ENCODE measurements around the gene REL. TPM values are rescaled to one million over a fixed set of nuclear protein-coding genes. Genes with fewer than 3 reads are reported as not detected.

Gene REL
- total RNA-seq, 2 experiments from 2014 or later, result 49.9 to 81.1 TPM

DNA sequence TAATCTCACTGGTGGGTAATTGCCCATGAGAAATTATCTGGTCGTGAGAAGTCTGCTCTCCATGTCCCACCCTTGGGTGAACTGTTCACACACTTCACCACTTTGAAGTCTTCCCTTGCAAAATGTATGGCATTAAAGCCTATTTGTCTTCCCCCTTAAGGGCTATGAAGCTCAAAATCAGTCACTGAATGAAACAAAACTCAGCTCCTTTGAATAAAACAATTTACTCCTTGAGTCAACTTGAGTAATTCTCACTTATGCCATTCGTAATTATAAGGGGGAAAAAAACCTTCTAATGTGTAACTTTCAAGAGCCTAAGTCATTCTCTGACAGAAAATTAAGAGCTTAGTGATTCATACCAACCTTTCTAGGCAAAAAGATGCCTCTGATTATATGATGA lies 48.8 kb upstream of the REL start:
- Histone ChIP-seq H3K36me3 (ENCODE audit: insufficient read depth, low read length) (no peaks in the 10 kb centered on the region; the same call in 1 of the 2 replicates), H3K79me2 (ENCODE audit: insufficient read depth, low read depth, low read length) (no peaks in the 10 kb centered on the region), H3K4me2 (ENCODE audit: low read length) (no peak overlapping the region), H3K4me3 (ENCODE audit: low read depth, low read length, poor library complexity, severe bottlenecking) (no peak overlapping the region), H4K20me1 (ENCODE audit: insufficient read depth, low read length) (no peaks in the 10 kb centered on the region), H3K9me3 (ENCODE audit: low read length) (0 out of 2 replicates have a peak, but pooled peaks cover 1% of the 10 kb centered on the region), H3K27ac (ENCODE audit: low read depth, low read length, poor library complexity, severe bottlenecking) (no peak overlapping the region), H3K9me2 (ENCODE audit: insufficient read depth, low read length) (no peaks in the 10 kb centered on the region), H2AFZ (ENCODE audit: low read length) (no peak overlapping the region), H3K4me1 (ENCODE audit: insufficient read depth, low read length, poor library complexity, severe bottlenecking) (peaks cover 52% of the 10 kb centered on the region)
- DNase-seq (ENCODE audit: low spot score), result no peak
- TF ChIP-seq, protein P1, sequence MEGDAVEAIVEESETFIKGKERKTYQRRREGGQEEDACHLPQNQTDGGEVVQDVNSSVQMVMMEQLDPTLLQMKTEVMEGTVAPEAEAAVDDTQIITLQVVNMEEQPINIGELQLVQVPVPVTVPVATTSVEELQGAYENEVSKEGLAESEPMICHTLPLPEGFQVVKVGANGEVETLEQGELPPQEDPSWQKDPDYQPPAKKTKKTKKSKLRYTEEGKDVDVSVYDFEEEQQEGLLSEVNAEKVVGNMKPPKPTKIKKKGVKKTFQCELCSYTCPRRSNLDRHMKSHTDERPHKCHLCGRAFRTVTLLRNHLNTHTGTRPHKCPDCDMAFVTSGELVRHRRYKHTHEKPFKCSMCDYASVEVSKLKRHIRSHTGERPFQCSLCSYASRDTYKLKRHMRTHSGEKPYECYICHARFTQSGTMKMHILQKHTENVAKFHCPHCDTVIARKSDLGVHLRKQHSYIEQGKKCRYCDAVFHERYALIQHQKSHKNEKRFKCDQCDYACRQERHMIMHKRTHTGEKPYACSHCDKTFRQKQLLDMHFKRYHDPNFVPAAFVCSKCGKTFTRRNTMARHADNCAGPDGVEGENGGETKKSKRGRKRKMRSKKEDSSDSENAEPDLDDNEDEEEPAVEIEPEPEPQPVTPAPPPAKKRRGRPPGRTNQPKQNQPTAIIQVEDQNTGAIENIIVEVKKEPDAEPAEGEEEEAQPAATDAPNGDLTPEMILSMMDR (conservative IDR thresholded peaks at IDR 0.05; ENCODE audit: low read length), result no peak
- TF ChIP-seq EZH2phosphoT487 (IDR thresholded peaks at IDR 0.05; ENCODE audit: borderline replicate concordance, low read depth, low read length), result no peak
- POLR2A ChIA-PET, result interaction anchor here (1.1 to 1.2 kb wide), 3 partner anchors 9 to 136 kb away, joined by 3 to 4 read pairs (median 4); no protein-coding TSS in a partner anchor
- intact Hi-C loops (cut with micrococcal nuclease; ENCODE audit: unreplicated experiment), result no loop called here
- no TSS peak for BruUV-seq (replicated peaks)
- CTCF ChIA-PET (ENCODE audit: unreplicated experiment), result no interaction called here

DNA sequence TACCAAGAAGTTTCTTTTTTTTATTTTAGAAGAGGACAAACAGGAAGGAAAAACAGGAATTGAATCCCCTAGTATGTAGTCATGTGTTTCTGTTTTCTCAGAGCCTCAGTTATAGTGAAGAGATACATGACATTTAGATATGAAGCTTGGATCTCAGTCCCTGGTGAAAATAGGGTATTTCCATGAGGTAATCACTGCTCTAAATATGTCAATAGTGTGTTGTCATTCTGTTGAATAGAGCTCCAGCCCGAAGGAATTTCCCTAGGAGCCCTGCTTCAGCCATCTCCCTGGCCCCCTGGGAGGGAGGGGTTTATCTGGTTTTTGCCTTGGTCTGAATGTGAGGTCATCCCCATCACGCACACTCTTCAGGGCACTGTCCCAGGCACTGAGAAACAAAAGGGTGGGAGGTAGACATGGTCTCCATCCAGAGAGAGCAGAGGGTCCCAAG lies 47.1 kb upstream of the REL start:
- no peaks in the 10 kb centered on the region for H3K9me2 ChIP-seq (ENCODE audit: insufficient read depth, low read length)
- H4K20me1 ChIP-seq (ENCODE audit: insufficient read depth, low read length), result no peaks in the 10 kb centered on the region
- intact Hi-C loops (cut with micrococcal nuclease; ENCODE audit: unreplicated experiment), result no loop called here
- ChIA-PET POLR2A (interaction anchor here (0.6 to 1.6 kb wide), 4 partner anchors 13 to 49 kb away, joined by 3 to 9 read pairs (median 4); no protein-coding TSS in a partner anchor), CTCF (ENCODE audit: unreplicated experiment) (interaction anchor here (0.6 kb wide), 1 partner anchor 13 kb away, joined by 4 read pairs; no protein-coding TSS in a partner anchor)
- H3K9me3 ChIP-seq (ENCODE audit: low read length), result peaks cover 9% of the 10 kb centered on the region; the same call in 1 of the 2 replicates
- H2AFZ ChIP-seq (ENCODE audit: low read length), result peak overlapping the region; percentile 58
- peaks cover 69% of the 10 kb centered on the region for H3K4me1 ChIP-seq (ENCODE audit: insufficient read depth, low read length, poor library complexity, severe bottlenecking)
- no TSS peak for BruUV-seq (replicated peaks)
- H3K79me2 ChIP-seq (ENCODE audit: insufficient read depth, low read depth, low read length), result no peaks in the 10 kb centered on the region
- TF ChIP-seq EZH2phosphoT487 (IDR thresholded peaks at IDR 0.05; ENCODE audit: borderline replicate concordance, low read depth, low read length), result no peak
- TF ChIP-seq, protein P1 (conservative IDR thresholded peaks at IDR 0.05; ENCODE audit: low read length), result no peak
- peak overlapping the region; percentile 39 for H3K4me2 ChIP-seq (ENCODE audit: low read length)
- no peak overlapping the region for H3K27ac ChIP-seq (ENCODE audit: low read depth, low read length, poor library complexity, severe bottlenecking)
- DNase-seq (ENCODE audit: low spot score), result no peak
- no peaks in the 10 kb centered on the region; the same call in 1 of the 2 replicates for H3K36me3 ChIP-seq (ENCODE audit: insufficient read depth, low read length)
- no peak overlapping the region for H3K4me3 ChIP-seq (ENCODE audit: low read depth, low read length, poor library complexity, severe bottlenecking)

DNA sequence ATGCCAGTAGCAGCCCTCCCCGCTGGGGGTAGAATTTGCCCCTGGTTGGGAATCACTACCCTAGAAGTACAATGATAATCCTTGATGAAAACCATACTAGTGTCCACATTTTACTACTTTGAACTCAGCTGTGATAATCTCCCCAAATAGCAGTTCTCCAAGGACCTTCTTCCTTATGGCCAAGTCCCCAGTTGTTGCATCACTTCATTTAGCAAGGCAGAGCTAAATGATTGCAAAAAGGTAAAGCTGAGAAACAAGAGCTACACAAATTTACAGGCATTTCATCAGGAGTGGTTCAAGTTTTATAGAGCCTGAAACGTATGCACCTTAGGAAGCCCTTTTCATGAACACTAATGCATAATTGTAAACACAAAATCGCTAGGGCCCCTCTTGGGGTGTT lies 44.9 kb upstream of the REL start:
- no peaks in the 10 kb centered on the region for H3K79me2 ChIP-seq (ENCODE audit: insufficient read depth, low read depth, low read length)
- BruUV-seq (replicated peaks), result no TSS peak
- H4K20me1 ChIP-seq (ENCODE audit: insufficient read depth, low read length), result no peaks in the 10 kb centered on the region
- peak overlapping the region; percentile 43 for H3K4me2 ChIP-seq (ENCODE audit: low read length)
- H3K36me3 ChIP-seq (ENCODE audit: insufficient read depth, low read length), result no peaks in the 10 kb centered on the region; the same call in 1 of the 2 replicates
- CTCF ChIA-PET (ENCODE audit: unreplicated experiment), result no interaction called here
- H2AFZ ChIP-seq (ENCODE audit: low read length), result peak overlapping the region; percentile 78
- no peak overlapping the region for H3K4me3 ChIP-seq (ENCODE audit: low read depth, low read length, poor library complexity, severe bottlenecking)
- POLR2A ChIA-PET, result interaction anchor here (1.2 to 7.1 kb wide), 7 partner anchors 9 to 78 kb away, joined by 3 to 89 read pairs (median 45); partner anchors contain the start of gene REL
- H3K9me3 ChIP-seq (ENCODE audit: low read length), result peaks cover 9% of the 10 kb centered on the region; the same call in 1 of the 2 replicates
- H3K9me2 ChIP-seq (ENCODE audit: insufficient read depth, low read length), result no peaks in the 10 kb centered on the region
- no peak for DNase-seq (ENCODE audit: low spot score)
- intact Hi-C loops (cut with micrococcal nuclease; ENCODE audit: unreplicated experiment), result no loop called here
- TF ChIP-seq EZH2phosphoT487 (IDR thresholded peaks at IDR 0.05; ENCODE audit: borderline replicate concordance, low read depth, low read length), result no peak
- TF ChIP-seq, protein P1 (conservative IDR thresholded peaks at IDR 0.05; ENCODE audit: low read length), result no peak
- peaks cover 82% of the 10 kb centered on the region for H3K4me1 ChIP-seq (ENCODE audit: insufficient read depth, low read length, poor library complexity, severe bottlenecking)
- H3K27ac ChIP-seq (ENCODE audit: low read depth, low read length, poor library complexity, severe bottlenecking), result no peak overlapping the region

Data from OCI-LY7 (cell line).